ENCODE measurements around the gene TAF8.

- TF ChIP-seq CTCF (IDR thresholded peaks at IDR 0.05 in 4 of 5, conservative IDR thresholded peaks at IDR 0.05 in 1 of 5) (no peak), POLR2A (IDR thresholded peaks at IDR 0.05) (no peak)
These were observed 23.0 kb downstream of the TAF8 start for GRCh38 chr6:42073287-42073686.
